ENCODE data around the gene DCAF12.
"Not testable (repeated sequence)": the region's sequence is repeated elsewhere in the genome, so short reads cannot be mapped to it uniquely, and the experiment has no call there.

The DCAF12 gene

GRCh38 chr9:34140853-34141252 lies 14.4 kb upstream of the DCAF12 start:
- no peak for DNase-seq (ENCODE audit: low read depth)
- no peak for TF ChIP-seq CTCF (conservative IDR thresholded peaks at IDR 0.05; ENCODE audit: control insufficient read depth, insufficient read depth, low read depth, low read length)
- no peak overlapping the region for H3K4me3 ChIP-seq (ENCODE audit: control insufficient read depth, low read depth, low read length)

DNA sequence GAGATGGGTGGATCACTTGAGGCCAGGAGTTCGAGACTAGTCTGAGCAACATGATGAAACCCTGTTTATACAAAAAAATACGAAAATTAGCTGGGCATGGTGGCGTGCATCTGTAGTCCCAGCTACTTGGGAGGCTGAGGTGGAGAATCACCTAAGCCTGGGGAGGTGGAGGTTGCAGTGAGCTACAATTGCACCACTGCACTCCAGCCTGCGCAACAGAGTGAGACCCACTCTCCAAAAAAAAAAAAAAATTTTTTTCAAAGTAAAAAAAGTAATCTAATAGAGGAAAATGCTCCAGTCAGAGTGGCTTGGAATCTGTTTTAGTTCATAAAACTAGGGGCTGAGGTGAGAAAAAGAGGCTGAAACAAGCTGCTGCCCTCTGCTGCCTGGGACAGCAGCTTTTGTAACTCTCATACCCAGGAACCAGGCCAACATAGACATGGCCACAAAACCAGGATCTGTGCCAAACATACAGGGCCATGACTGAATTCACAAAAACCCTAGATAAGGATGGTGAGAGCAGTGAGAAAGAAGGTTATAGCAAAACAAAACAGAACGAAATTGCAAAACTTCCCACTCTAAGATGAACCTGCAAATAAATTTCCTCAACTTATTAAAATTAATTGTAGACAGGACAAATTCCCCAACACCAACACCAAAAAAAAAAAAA lies 13.1 kb upstream of the DCAF12 start:
- TF ChIP-seq CTCF (conservative IDR thresholded peaks at IDR 0.05; ENCODE audit: control insufficient read depth, insufficient read depth, low read depth, low read length), result peak; percentile 49
- DNase-seq (ENCODE audit: low read depth), result peak; percentile 87
- no peak overlapping the region for H3K4me3 ChIP-seq (ENCODE audit: control insufficient read depth, low read depth, low read length)

GRCh38 chr9:34138644-34139043 lies 12.1 kb upstream of the DCAF12 start:
- DNase-seq (ENCODE audit: low read depth); H3K4me3 ChIP-seq (ENCODE audit: control insufficient read depth, low read depth, low read length): not testable (repeated sequence)

DNA sequence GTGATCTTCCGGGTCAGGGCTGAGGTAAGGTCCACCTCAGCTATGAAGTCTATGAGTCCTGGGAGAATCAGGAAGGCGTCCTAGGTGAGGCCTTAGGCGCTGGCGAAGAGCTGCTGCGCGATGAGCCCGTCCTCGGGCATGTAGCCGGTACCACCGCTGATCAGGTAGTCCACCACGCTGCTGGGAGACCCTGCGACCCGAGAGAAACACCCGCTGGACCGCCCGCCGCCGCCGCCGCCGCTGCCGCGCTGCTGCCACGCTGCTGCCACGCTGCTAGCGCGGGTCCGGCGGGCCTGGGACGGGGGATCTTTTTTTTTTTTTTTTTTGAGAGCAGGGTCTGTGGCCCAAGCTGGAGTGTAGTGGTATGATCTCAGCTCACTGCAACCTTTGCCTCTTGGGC lies 8.0 kb upstream of the DCAF12 start:
- no peak for DNase-seq (ENCODE audit: low read depth)
- no peak for TF ChIP-seq CTCF (conservative IDR thresholded peaks at IDR 0.05; ENCODE audit: control insufficient read depth, insufficient read depth, low read depth, low read length)
- H3K4me3 ChIP-seq (ENCODE audit: control insufficient read depth, low read depth, low read length), result no peak overlapping the region

GRCh38 chr9:34133436-34133949 lies 7.0 kb upstream of the DCAF12 start:
- no peak for DNase-seq (ENCODE audit: low read depth)
- H3K4me3 ChIP-seq (ENCODE audit: control insufficient read depth, low read depth, low read length), result no peak overlapping the region
- no peak for TF ChIP-seq CTCF (conservative IDR thresholded peaks at IDR 0.05; ENCODE audit: control insufficient read depth, insufficient read depth, low read depth, low read length)

GRCh38 chr9:34131571-34131970 lies 5.1 kb upstream of the DCAF12 start:
- no peak for TF ChIP-seq CTCF (conservative IDR thresholded peaks at IDR 0.05; ENCODE audit: control insufficient read depth, insufficient read depth, low read depth, low read length)
- DNase-seq (ENCODE audit: low read depth), result no peak
- H3K4me3 ChIP-seq (ENCODE audit: control insufficient read depth, low read depth, low read length), result no peak overlapping the region

DNA sequence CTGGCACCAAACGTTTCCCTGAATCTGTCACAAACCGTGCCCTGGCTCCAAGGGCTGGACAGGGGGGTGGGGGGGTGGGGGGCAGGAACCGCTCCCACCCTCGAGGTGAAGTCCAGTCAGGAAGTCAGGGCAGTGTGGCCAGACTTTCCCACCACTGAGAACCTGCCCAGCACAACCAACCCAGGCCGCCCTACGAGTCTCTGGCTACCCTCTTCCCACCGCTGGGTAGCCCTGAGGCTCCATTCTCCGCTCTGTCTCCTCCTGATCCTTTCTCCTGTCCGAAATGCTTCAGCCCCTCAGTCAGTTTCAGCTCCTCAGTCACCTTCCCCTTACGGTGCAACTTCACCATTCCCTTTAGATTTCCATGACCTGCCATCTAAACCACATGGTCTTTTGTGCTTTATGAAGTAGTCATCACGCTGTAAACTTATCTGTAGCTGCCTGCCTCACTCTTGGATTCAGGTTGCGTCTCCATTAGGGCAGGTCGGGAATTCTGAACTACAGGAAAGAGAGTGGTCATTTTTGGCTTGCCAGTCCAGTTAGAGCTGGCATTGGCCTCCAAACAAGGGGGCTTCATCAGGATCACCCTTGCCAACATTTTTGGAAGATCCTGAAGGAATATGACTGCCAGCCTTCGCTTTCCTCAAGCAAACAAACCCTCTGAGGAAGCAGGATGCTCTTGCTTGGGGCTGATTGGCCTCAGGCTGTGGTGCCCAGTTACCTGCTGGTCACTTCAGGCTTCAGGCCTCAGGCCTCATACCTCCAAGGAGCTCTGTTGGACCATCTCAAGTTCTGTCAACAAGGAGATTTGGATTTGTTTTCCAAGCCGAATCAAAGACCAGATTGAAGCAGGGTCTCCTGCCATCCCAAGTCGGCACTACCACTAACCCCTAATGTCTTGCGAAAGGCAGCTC lies 794 bp upstream of the DCAF12 start:
- DNase-seq (ENCODE audit: low read depth), result no peak
- TF ChIP-seq CTCF (conservative IDR thresholded peaks at IDR 0.05; ENCODE audit: control insufficient read depth, insufficient read depth, low read depth, low read length), result no peak
- peak overlapping the region; percentile 99 for H3K4me3 ChIP-seq (ENCODE audit: control insufficient read depth, low read depth, low read length)
